ENCODE measurements around the gene TBX15. TPM values are rescaled to one million over a fixed set of nuclear protein-coding genes. Genes with fewer than 3 reads are reported as not detected.

TBX15 gene
- 0.10 and 0.33 TPM in 2 replicates for total RNA-seq

DNA sequence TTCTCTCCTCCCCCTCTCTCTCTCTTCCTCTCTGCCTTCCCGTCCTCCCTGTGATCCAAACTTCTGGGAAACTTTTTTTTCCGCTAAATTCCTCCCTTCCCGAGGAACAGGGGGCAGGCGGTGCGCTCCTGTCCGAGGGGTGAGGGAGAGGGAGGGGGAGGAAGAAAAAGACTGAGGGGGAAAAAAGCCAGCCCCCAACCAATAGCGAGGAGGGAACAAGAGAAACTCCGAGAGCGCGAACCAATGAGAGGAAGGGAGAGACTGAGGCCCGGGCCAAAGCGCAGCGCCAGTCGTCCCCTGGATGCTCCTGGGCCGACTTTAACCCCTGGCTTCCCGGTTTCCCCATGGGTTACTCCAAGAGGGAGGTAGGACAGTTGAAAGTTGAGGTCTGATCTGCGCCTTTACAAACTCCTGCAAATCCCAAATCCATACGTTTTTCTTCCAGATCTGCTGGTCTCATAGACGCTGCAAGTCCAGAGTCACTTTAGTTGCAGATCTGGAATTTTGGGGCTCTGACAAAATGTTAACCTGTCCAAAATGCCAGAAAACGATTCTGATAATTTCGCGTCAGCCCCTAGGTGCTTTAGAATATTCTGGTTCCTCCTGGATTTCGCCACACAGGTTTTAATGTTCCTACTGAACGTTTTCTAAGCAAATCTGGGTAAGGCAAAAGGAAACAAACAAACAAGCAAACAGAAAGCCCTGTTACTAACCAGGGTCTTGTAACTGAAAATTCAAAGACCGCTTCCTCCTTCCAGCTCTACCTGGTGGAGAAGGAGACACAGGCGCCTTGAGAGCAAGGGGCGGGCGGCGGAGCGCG lies at the start of gene TBX15:
TBX15 (minus strand) TSS at position 158 of the 820 bp plus-strand sequence. CDS start 548 bp downstream, outside the sequence.

Small RNA genes within 50 kb of the gene (small RNA-seq; reads per million reads assigned to genes)
- not detected for gene AL139420.2

Other genes starting within 250 kb of the TBX15 start
- gene WARS2, start 152.3 kb upstream of the TBX15 start, total RNA-seq: 13.6 and 15.0 TPM in 2 replicates